Hepatocyte (in vitro differentiated cells): Measurements from ENCODE around the gene PIP4K2C.

ENCODE experiments used
- EZH2 ChIP-seq: fragments of 200-600 bp; sonication (generic); IDR thresholded peaks from 2 replicates; pipeline ENCODE4 v1.6.1; 2016; ENCODE audit warnings: antibody characterized with exemption, mild to moderate bottlenecking, borderline replicate concordance
- EZH2phosphoT487 ChIP-seq: fragments of 200-600 bp; sonication (generic); IDR thresholded peaks from one replicate; pipeline ENCODE4 v1.6.1; 2018; ENCODE audit warnings: antibody characterized with exemption, mild to moderate bottlenecking, low read depth, moderate library complexity; ENCODE audit not compliant: unreplicated experiment, severe bottlenecking
- TF ChIP-seq, protein P1 (sequence below): fragments of 200-600 bp; sonication (generic); IDR thresholded peaks from 2 replicates; pipeline ENCODE4 v1.5.1; 2016; ENCODE audit warnings: antibody characterized with exemption, mild to moderate bottlenecking; ENCODE audit not compliant: poor library complexity

DNA sequence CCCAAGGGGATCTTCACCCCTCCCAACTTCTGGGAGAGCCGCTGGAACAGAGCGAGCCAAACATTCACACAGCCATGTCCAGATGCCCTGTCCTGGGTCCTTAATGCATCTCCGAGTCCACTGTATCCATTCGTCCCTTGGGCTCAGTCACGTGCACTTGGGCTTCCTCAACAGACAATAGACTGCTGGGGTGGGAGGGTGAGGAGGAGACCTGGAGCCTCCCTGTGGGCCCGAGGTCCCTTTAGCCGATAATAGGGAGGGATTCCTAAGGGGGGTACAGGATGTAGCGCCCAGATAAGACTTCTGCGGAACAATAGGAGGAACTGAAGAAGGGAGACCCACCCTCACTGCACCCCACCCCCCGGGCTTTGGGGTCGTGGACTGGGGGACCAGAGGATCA lies 26.9 kb downstream of the PIP4K2C start:
- no peak for TF ChIP-seq EZH2
- TF ChIP-seq, protein P1, sequence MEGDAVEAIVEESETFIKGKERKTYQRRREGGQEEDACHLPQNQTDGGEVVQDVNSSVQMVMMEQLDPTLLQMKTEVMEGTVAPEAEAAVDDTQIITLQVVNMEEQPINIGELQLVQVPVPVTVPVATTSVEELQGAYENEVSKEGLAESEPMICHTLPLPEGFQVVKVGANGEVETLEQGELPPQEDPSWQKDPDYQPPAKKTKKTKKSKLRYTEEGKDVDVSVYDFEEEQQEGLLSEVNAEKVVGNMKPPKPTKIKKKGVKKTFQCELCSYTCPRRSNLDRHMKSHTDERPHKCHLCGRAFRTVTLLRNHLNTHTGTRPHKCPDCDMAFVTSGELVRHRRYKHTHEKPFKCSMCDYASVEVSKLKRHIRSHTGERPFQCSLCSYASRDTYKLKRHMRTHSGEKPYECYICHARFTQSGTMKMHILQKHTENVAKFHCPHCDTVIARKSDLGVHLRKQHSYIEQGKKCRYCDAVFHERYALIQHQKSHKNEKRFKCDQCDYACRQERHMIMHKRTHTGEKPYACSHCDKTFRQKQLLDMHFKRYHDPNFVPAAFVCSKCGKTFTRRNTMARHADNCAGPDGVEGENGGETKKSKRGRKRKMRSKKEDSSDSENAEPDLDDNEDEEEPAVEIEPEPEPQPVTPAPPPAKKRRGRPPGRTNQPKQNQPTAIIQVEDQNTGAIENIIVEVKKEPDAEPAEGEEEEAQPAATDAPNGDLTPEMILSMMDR = no peak
- TF ChIP-seq EZH2phosphoT487 = no peak
